H1 (cell line): Measurements from ENCODE around the gene OSCP1. TPM values are rescaled to one million over a fixed set of nuclear protein-coding genes. Genes with fewer than 3 reads are reported as not detected.

ENCODE experiments used
- CHD1 ChIP-seq: IDR thresholded peaks from 2 replicates; pipeline ENCODE4 v1.6.1; 2012; ENCODE audit warnings: low read depth, low read length, improper control_type of control experiment
- CHD7 ChIP-seq: fragments of 300-600 bp; sonication (generic); IDR thresholded peaks from 2 replicates; pipeline ENCODE4 v1.7.1; 2012; ENCODE audit warnings: low read length, moderate library complexity, mild to moderate bottlenecking, inconsistent platforms; ENCODE audit not compliant: insufficient replicate concordance
- CTBP2 ChIP-seq: IDR thresholded peaks from 2 replicates; pipeline ENCODE4 v1.7.0; 2011; ENCODE audit warnings: borderline replicate concordance, mild to moderate bottlenecking, moderate library complexity, mixed read lengths, low read length; ENCODE audit not compliant: insufficient read depth, insufficient read length
- polyA plus RNA-seq, 7 experiments: library from polyadenylated mRNA; depleted of rRNA in 3 of 7; stranded (reverse) in 5 of 7; unstranded in 2 of 7; fragments of >200 nt in 5 of 7; fragments of 200-250 nt in 2 of 7; gene quantifications; 1 replicate in 5 of 7; 2 replicates in 1 of 7; 4 replicates in 1 of 7; pipeline versions ENCODE4 v1.2.1 to v1.2.3, GENCODE V29; 2011 to 2013; ENCODE audit warnings: missing spikeins in 2 of 7, mixed read lengths in 2 of 7
- total RNA-seq: library from RNA; stranded (reverse); fragmentation: NEBNext Ultra II Directional; extraction: Animal tissue kit (Norgen Biotek cat#: 25700); gene quantifications from 2 replicates; pipeline ENCODE4 v1.2.1, GENCODE V29; 2021

Gene OSCP1
- total and polyA plus RNA-seq, 2 of the 8 experiments (the other 6 are each of a cell fraction or from before 2014, with no cell fraction given) = 1.8 to 3.3 TPM

- TF ChIP-seq CHD7 = no peak
- no peak for TF ChIP-seq CHD1
- no peak for TF ChIP-seq CTBP2
These were observed 59.8 kb downstream of the OSCP1 start (continued) for GRCh38 chr1:36390411-36390810.
